ENCODE results near the gene ARL15.

The ARL15 gene

GRCh38 chr5:54197018-54197417 lies 113.4 kb downstream of the ARL15 start:
- no peak for DNase-seq

GRCh38 chr5:54195701-54196100 lies 114.7 kb downstream of the ARL15 start:
- no peak for DNase-seq

GRCh38 chr5:54194318-54194717 lies 116.1 kb downstream of the ARL15 start:
- no peak for DNase-seq

DNA sequence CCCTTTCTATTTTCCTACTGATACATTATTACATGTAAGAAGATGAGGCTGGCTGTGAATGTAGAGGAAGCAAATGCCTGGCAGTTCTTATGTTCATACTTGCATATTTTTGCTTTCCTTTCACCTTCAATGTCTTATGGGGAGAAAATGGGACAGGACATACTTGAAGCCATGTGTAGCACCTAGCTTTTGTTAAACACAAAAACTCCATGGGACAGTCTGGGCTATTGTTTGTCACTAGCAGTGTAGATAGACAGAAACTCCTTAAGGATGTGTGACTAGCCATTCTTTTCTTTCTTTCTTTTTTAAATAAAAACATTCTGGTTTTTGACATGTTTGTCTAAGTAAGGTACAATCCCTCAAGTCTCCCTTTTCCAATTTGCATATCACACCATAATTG lies 122.7 kb downstream of the ARL15 start:
- DNase-seq: no peak

GRCh38 chr5:54186912-54187445 lies 123.4 kb downstream of the ARL15 start:
- DNase-seq: no peak

- DNase-seq: no peak
These were observed 124.3 kb downstream of the ARL15 start for GRCh38 chr5:54186108-54186507.

DNA sequence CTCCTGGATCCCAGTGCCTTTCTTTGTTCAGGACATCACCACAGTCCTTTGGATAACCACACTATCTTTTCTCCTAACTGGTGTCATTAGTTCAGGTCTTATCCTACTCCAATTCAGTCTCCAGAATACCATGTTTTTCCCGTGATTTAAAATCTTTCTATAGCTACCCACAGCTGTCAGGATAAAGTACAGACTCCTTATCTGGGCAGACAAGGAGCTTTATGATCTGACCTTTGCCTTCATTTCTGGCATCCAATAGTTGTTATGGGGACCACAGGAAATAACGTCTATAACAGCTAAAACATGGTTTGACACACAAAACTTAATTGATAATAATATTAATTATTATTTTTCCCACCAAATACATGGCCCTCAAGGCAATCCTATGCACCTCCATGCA lies 125.6 kb downstream of the ARL15 start:
- DNase-seq: no peak

DNA sequence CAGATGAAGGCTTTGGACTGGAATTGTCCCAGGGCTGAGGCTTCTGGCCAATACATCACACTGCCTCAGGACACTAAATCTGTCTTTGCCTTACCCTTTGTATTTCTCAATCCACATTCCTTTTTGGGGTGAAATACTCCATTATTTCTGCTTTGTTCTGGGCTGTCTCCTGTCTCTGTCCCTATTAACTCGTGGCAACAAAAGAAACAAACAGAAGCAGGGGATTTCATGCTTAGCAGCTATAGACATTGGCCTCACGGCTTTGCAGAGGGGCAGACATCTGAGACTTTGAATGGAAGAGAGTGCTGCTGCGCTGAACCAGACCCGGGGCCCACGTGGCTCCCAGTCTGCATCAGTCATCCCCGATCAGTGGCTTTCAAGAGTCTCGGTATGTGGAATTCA lies 129.7 kb downstream of the ARL15 start:
- DNase-seq: no peak

- DNase-seq: no peak
These were observed 131.4 kb downstream of the ARL15 start for GRCh38 chr5:54178991-54179390.

- DNase-seq: no peak
These were observed 132.2 kb downstream of the ARL15 start for GRCh38 chr5:54178207-54178606.

DNA sequence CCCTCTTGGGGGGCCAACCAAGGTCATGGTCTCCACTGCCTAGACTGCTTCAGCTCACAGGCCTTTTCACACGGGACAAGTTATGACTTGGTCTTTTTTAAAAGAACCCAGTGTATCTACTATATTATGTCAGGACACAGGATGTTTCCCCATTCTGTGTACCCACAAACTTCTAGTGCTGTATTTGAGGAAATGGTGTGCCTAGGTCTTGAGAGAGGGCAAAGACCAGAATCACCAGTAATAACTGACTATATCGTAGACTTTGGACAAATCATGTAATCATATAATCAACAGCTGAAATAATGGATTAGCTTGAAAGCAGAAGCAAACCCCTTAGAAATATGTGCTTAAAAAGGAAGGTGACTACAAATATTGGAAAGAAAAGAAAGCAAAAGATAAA lies 133.3 kb downstream of the ARL15 start:
- no peak for DNase-seq

GRCh38 chr5:54176066-54176830 lies 134.1 kb downstream of the ARL15 start:
- no peak for DNase-seq

DNA sequence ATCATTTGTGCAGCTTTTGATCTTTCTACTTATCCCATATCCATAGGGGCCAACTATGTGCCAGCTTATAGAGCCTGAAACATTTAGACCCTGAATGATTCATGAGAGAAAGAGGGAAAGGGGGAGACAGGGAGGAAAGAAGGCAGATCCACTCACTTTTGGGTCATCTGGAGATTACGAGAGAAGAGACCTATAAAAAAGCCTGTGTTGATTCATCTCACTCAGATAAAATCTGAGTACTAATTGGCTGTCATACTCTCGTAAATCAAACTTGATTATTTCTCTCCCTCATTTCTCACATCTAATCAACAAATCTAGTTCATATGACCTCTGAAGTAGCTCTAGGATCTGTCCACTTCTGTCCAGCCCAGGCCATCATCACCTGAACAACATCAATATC lies 137.1 kb downstream of the ARL15 start:
- no peak for DNase-seq

DNA sequence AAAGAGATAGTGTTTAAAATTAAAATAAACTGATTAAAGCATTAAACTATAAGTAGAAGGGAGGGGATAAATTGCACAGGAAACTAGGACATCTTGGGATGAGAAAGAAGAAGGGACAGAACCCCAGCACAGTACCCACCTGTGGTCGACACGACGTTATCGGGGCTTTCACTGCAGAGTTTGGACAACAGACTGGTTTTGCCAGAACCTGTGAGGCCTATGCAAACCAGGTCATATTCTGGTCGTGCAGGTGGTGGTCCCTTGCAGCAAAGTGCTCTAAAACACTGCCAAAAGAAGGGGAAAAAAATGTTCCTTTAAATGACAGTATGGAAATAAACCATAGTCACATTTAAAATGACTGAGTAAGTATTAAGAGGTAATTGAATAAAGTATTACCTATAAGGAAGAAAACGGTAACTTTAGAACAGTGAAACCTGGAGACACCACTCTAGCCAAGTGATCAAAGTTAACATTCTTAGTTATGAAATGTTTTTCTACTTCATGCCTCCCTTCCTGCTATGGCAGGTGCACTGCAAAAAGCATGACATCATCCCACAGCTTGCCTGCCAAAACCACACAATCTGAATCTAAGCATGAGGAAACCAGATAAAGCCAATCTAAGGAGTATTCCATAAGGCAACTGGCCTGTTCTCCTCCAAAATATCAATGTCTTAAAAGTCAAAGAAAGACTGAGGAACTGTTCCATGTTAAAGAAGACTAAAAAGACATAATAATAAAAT lies 138.6 kb downstream of the ARL15 start:
- DNase-seq: no peak

- no peak for DNase-seq
These were observed 144.7 kb downstream of the ARL15 start for GRCh38 chr5:54165687-54166086.

DNA sequence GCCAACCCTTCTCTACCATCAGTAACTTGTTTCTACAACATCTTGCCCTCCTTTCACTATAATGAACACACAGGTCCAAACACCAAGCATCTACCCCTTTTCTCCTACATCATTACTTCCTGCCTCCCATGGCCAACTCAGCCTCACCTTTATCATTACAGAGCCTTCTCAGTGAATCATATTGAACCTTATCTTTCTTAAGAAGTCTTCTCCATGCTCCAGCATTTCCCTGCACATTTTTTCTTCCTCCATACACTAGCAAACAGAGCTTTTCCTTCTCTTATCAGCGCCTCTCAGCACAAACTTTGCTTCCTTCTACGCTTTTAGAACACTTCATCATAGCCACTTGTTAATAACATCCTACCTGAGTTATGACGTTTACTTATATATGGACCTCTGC lies 148.2 kb downstream of the ARL15 start:
- no peak for DNase-seq

DNA sequence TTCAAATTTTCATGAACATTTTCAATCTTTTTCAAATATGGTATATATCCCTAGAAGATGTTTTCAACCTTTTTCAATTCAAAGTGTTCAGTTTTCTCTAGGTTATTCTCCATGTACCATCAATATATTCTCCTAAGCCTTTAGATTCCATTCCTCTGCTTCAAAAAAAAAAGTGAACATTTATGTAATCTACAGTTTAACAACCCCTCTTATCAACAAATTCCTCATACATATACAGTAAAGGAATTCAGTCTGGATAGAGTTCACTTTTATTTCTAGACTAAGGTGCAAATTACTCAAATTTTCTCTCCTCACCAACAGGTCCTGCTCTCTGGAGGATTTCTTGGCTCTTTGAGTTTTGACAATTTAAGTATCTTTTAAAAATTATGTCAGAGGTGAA lies 150.0 kb downstream of the ARL15 start:
- no peak for DNase-seq

DNA sequence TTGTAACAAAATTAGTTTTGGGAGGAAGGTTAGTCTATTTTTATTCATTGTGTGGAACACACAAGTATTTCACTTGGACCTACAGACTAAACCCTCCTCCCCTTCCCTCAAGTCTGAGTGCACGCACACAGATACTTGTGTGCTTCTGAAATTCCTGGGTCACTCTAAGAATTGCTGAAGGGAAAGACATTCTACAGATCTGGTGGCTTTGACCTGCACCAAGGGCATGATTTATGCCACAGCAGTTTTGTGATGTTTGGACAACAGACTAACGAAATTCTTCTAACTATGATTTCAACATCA lies 150.5 kb downstream of the ARL15 start:
- DNase-seq: no peak

DNA sequence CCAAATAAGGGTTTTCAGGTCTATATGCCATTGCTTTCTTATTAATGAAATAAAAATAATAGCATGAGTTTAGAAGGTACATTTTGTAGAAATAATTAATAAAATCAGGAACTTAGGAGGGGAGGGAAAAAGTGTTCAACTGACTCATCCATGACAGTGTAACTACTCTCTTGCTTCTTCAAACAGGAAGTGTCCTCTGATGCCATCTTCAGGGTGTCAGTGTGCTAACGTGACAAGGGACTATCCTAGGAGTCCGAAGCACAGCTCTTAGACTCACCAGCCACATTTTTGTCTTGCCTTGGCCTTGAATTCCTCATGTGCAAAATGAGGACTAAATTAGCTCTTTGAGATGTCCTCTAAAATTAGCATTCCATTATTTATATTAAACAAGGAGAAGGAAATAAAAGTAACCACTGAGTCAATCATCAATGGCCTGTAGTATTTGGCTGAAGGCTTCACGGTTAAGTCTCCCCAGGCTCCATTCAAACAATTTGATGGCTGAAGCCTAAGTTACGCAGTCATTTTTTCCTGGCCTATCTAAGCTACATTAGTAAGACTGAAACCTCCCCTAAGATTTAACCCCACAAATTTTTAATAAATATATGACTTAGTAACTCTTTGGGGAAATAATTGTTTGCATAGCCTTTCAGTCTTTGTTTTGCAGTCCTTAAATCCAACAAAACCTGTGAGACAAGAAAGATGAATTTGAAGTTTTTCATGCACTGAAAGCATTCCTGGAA lies 151.1 kb downstream of the ARL15 start:
- DNase-seq: no peak

- DNase-seq: no peak
These were observed 153.8 kb downstream of the ARL15 start for GRCh38 chr5:54156577-54156976.

- no peak for DNase-seq
These were observed 159.5 kb downstream of the ARL15 start for GRCh38 chr5:54150841-54151240.

DNA sequence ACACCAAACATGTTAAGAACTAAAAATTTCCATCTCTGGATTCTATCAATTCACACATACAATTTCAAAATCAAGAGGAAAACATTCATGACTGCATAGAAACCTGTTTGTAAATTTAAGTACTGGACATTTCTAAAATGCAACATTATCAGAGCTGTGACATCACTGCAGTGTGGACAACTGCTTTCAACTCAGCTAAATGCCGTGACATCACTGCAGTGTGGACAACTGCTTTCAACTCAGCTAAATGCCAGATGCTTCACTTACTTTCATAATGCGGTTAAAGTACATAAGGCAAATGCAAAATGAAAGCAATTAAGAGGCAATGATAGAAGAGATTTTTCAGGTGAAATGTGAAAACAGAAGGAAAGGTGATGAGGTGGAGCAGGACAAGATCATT lies 161.5 kb downstream of the ARL15 start:
- no peak for DNase-seq

DNA sequence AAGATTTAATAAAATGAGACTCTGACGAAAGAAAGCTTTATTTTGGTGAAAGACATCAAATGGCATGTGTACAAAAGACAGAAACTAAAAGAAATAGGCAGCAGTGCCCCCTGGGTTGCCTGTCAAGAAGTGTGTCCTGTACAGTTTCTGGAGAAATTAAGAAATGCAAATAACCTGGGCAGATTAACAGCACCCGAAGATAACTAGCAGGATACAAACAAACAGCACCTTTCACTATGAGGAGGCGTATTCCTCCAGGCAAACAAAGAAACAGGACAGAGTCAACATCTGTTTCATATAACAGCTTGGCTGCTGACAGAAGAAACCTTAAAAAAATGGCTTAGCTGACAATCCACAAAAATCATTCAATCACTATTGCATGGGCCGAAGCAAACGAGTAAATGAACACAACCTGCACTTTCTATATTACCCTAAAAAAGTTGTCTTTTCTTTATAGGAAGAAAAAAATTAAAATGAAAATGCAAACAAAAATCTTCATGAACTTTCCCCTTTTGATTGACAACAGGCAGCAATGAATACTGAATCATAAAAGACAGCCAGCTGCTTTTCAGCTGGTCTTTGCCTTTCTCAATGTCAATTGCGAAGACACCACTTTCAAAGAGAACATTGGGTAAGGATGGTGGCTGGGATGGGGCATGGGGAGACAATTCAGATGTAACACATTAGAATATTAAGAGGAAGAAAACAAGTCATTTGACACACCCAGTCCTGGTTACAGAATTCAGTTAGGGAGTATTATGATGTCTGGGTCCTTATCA lies 162.1 kb downstream of the ARL15 start:
- no peak for DNase-seq
